Upper lobe of left lung (tissue), 6 donors: ENCODE measurements around the gene CAPN7. TPM values are rescaled to one million over a fixed set of nuclear protein-coding genes. Genes with fewer than 3 reads are reported as not detected.

Experiments used
- ATAC-seq, 2 donors: fragments of 200-7000 bp; cut with Tn5 transposase; one replicate each; pipeline ENCODE4 v1.9.1; 2022; ENCODE audit warnings: mild to moderate bottlenecking in 2 of 2, moderate library complexity in 2 of 2; ENCODE audit not compliant: low FRiP score in 2 of 2
- DNase-seq, 2 donors: peaks; one replicate each; pipeline ENCODE4 v3.0.0-alpha.2; 2019 to 2020
- H3K27ac ChIP-seq, 4 donors: fragments of 200-600 bp; sonication (generic); one replicate each; pipeline ENCODE4 v1.5.1; 2016 to 2019
- H3K27me3 ChIP-seq, 4 donors: fragments of 200-600 bp; sonication (generic); one replicate each; pipeline ENCODE4 v1.5.1; 2017 to 2019
- H3K36me3 ChIP-seq, 4 donors: fragments of 200-600 bp; sonication (generic); one replicate each; pipeline ENCODE4 v1.5.1; 2016 to 2019
- H3K4me1 ChIP-seq, 4 donors: fragments of 200-600 bp; sonication (generic); one replicate each; pipeline ENCODE4 v1.5.1; 2018 to 2019
- H3K4me3 ChIP-seq, 4 donors: fragments of 200-600 bp; sonication (generic); one replicate each; pipeline ENCODE4 v1.5.1; 2017 to 2019; ENCODE audit warnings: mild to moderate bottlenecking in 2 of 4, moderate library complexity in 1 of 4
- H3K9me3 ChIP-seq, 4 donors: fragments of 200-600 bp; sonication (generic); one replicate each; pipeline ENCODE4 v1.5.1; 2018 to 2019
- EP300 ChIP-seq, 4 donors: sonication (generic); formaldehyde crosslinking; IDR thresholded peaks; one replicate each; pipeline ENCODE4 v1.5.1; 2017; ENCODE audit warnings: antibody characterized with exemption in 4 of 4, control low read depth in 2 of 4
- POLR2A ChIP-seq, 4 donors: fragments of 450-650 bp; IDR thresholded peaks; one replicate each; pipeline ENCODE4 v1.5.1; 2016 to 2017; ENCODE audit warnings: antibody characterized with exemption in 4 of 4, mild to moderate bottlenecking in 2 of 4
- POLR2AphosphoS5 ChIP-seq, 2 donors: sonication (generic); formaldehyde crosslinking; IDR thresholded peaks; one replicate each; pipeline ENCODE4 v1.5.1; 2017; ENCODE audit warnings: antibody characterized with exemption in 2 of 2
- WGBS, 2 donors: methylation state at CpG; one replicate each; pipeline ENCODE4 v1.1.5; 2017 to 2018; 5-methylcytosine and 5-hydroxymethylcytosine counted together
- total RNA-seq, 6 donors: library from RNA; depleted of rRNA in 4 of 6; stranded (reverse); fragments of >200 nt in 4 of 6; gene quantifications; one replicate each; pipeline versions ENCODE4 v1.1.0 to v1.2.1, GENCODE V29; 2016 to 2021
- TF ChIP-seq, protein P1 (sequence below), 6 experiments: fragments of 450-650 bp in 4 of 6; fragments of 200-600 bp in 2 of 6; sonication (generic) in 2 of 6; IDR thresholded peaks; one replicate each; pipeline ENCODE4 v1.5.1; 2016 to 2019; ENCODE audit warnings: antibody characterized with exemption in 6 of 6
- donor health status: DM: no; HTN: no; CAD: no; lungs with moderate emphysema.
- donor health status: DM: no; HTN: yes; CAD: no; lungs with severe emphysema.

CAPN7 gene
- total RNA-seq, 6 donors from 2014 or later: 42.3 to 119 (median 46.2) TPM

DNA sequence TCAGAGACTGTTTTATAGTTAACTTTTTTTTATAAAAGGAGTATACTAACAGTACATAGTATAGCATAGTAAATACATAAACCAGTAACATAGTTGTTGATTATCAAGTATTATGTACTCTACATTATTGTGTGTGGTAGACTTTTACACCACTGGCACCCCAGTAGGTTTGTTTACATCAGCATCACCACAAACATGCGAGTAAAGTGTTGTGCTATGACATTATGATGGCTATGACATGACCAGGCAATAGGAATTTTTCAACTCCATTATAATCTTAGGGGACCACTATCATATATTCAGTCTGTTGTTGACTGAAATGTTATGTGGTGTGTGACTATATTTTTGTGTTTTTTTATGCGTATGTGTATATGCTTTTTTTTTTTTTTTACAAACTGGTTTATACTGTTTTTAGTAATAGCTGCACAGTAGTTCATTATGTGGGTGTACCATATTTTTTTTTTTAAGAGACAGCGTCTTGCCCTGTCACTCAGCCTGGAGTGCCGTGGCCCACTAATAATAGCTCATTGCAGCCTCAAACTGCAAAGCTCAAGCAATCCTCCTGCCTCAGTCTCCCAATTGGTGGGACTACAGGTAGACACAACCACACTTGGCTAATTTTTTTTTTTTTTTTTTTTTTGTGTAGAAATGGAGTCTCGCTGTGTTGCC lies 1.9 kb downstream of the CAPN7 start:
- peaks cover 4 to 23% (median 10%) of the 10 kb centered on the region in 4 donors for H3K36me3 ChIP-seq
- no peaks in the 10 kb centered on the region for H3K9me3 ChIP-seq
- no peak for DNase-seq
- WGBS, 2 donors: 73 to 79% methylated on average over 5 of the region's 5 CpGs
- H3K4me1 ChIP-seq: peaks cover 11 to 33% (median 29%) of the 10 kb centered on the region in 4 donors
- H3K4me3 ChIP-seq: peak overlapping the region in 3 of 4 donors; percentile 84 to 98 (median 86)
- H3K27ac ChIP-seq: peak overlapping the region in 2 of 4 donors; percentile 95 to 96
- TF ChIP-seq, protein P1, sequence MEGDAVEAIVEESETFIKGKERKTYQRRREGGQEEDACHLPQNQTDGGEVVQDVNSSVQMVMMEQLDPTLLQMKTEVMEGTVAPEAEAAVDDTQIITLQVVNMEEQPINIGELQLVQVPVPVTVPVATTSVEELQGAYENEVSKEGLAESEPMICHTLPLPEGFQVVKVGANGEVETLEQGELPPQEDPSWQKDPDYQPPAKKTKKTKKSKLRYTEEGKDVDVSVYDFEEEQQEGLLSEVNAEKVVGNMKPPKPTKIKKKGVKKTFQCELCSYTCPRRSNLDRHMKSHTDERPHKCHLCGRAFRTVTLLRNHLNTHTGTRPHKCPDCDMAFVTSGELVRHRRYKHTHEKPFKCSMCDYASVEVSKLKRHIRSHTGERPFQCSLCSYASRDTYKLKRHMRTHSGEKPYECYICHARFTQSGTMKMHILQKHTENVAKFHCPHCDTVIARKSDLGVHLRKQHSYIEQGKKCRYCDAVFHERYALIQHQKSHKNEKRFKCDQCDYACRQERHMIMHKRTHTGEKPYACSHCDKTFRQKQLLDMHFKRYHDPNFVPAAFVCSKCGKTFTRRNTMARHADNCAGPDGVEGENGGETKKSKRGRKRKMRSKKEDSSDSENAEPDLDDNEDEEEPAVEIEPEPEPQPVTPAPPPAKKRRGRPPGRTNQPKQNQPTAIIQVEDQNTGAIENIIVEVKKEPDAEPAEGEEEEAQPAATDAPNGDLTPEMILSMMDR (IDR thresholded peaks at IDR 0.05): no peak
- TF ChIP-seq POLR2AphosphoS5 (IDR thresholded peaks at IDR 0.05) (no peak), EP300 (IDR thresholded peaks at IDR 0.05) (no peak), POLR2A (IDR thresholded peaks at IDR 0.05) (no peak)
- no peaks in the 10 kb centered on the region for H3K27me3 ChIP-seq
- ATAC-seq: no peak

DNA sequence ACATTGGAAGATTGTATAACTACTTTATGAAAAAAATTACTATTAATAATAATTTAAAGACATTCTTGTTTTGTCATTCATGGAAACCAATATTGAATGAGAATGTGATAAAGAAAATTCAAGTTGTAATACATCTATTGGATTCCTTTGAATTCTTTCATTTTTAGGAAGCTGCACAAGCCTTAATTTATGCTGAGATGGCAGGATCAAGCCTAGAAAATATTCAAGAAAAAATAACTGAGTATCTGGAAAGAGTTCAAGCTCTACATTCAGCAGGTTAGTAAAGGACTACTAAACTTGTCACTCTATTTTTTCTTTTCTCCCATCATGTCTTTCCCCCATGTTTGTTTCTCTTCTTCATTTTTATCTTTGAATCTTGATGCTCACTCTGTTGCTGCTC lies 5.9 kb downstream of the CAPN7 start:
- ATAC-seq: no peak
- TF ChIP-seq EP300 (IDR thresholded peaks at IDR 0.05): no peak
- TF ChIP-seq, protein P1 (IDR thresholded peaks at IDR 0.05): no peak
- no peak for TF ChIP-seq POLR2A (IDR thresholded peaks at IDR 0.05)
- no peak for TF ChIP-seq POLR2AphosphoS5 (IDR thresholded peaks at IDR 0.05)
- H3K4me3 ChIP-seq: no peak overlapping the region
- no peaks in the 10 kb centered on the region for H3K9me3 ChIP-seq
- peaks cover 4 to 51% (median 26%) of the 10 kb centered on the region in 4 donors for H3K36me3 ChIP-seq
- peaks cover 11 to 30% (median 24%) of the 10 kb centered on the region in 4 donors for H3K4me1 ChIP-seq
- no peaks in the 10 kb centered on the region for H3K27me3 ChIP-seq
- no peak overlapping the region for H3K27ac ChIP-seq
- DNase-seq: no peak

DNA sequence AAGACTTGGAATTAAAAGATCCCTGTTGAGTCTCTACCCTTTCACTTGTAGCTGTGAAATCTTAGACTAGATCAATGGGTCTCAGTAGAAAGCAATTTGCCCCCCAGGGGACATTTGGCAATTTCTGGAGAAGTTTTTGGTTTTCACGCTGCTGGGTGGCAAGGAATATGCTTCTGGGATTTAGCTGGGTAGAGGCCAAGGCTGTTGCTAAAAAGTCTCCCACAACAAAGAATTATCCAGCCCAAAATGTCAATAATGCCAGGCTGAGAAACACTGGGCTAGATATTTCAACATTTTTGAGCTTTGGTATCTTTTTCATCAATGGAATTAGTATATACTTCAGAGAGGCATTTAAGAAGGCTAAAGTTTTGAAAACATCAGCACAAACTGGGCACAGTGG lies 8.7 kb downstream of the CAPN7 start:
- 92 to 100% methylated on average over 1 of the region's 1 CpG for WGBS, 2 donors
- TF ChIP-seq, protein P1 (IDR thresholded peaks at IDR 0.05): no peak
- TF ChIP-seq EP300 (IDR thresholded peaks at IDR 0.05): no peak
- TF ChIP-seq POLR2AphosphoS5 (IDR thresholded peaks at IDR 0.05): no peak
- no peak for TF ChIP-seq POLR2A (IDR thresholded peaks at IDR 0.05)
- no peaks in the 10 kb centered on the region for H3K9me3 ChIP-seq
- H3K4me3 ChIP-seq: no peak overlapping the region
- DNase-seq: no peak
- no peaks in the 10 kb centered on the region for H3K27me3 ChIP-seq
- H3K36me3 ChIP-seq: peaks cover 11 to 72% (median 42%) of the 10 kb centered on the region in 4 donors
- no peak for ATAC-seq
- peaks cover 2 to 11% (median 3%) of the 10 kb centered on the region in 4 donors for H3K4me1 ChIP-seq
- no peak overlapping the region for H3K27ac ChIP-seq

DNA sequence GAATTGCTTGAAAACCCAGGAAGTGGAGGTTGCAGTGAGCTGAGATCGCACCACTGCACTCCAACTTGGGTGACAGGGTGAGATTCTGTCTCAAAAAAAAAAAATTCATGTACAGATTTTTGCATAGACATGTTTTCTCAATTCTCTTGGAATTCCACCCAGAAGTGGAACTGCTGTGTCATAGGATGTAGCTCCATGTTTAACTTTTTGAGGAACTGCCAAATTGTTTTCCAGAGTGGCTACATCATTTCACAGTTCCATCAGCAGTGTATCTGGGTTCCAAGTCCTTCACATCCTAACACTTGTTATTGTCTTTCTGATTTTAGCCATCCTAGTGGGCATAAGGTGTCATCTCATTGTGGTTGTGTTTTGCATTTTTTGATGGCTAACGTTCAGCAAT lies 9.9 kb downstream of the CAPN7 start:
- Histone ChIP-seq H3K27me3 (no peaks in the 10 kb centered on the region), H3K4me1 (peaks cover 0 to 4% (median 0%) of the 10 kb centered on the region in 4 donors), H3K9me3 (no peaks in the 10 kb centered on the region), H3K36me3 (peaks cover 16 to 79% (median 51%) of the 10 kb centered on the region in 4 donors), H3K27ac (no peak overlapping the region), H3K4me3 (no peak overlapping the region)
- DNase-seq: no peak
- WGBS, 2 donors: 67 to 77% methylated on average over 2 of the region's 2 CpGs
- ATAC-seq: no peak
- TF ChIP-seq POLR2AphosphoS5 (IDR thresholded peaks at IDR 0.05): no peak
- no peak for TF ChIP-seq POLR2A (IDR thresholded peaks at IDR 0.05)
- no peak for TF ChIP-seq EP300 (IDR thresholded peaks at IDR 0.05)
- TF ChIP-seq, protein P1 (IDR thresholded peaks at IDR 0.05): no peak

DNA sequence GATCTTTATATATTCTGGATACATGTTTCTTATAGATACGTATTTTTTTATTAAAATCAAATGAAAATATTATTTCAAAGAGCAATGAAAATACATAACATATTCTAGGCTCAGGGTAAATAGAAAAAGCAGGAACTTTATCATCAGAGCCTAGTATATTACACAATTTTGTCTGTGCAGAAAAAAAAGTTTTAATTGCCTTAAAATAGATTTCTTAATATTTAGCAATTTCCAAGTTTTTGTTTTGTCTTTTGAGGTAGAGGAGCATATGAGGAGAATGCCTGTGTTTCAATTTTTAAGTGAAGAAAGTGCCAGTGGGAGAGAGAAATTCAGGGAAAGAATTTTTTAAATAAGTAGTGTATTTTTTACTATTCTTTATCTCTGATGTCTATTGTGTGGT lies 10.5 kb downstream of the CAPN7 start:
- Histone ChIP-seq H3K27me3 (no peaks in the 10 kb centered on the region), H3K36me3 (peaks cover 16 to 81% (median 54%) of the 10 kb centered on the region in 4 donors), H3K4me3 (no peak overlapping the region), H3K9me3 (no peaks in the 10 kb centered on the region), H3K27ac (no peak overlapping the region), H3K4me1 (no peaks in the 10 kb centered on the region)
- ATAC-seq (no peak), DNase-seq (no peak)
- no peak for TF ChIP-seq POLR2AphosphoS5 (IDR thresholded peaks at IDR 0.05)
- TF ChIP-seq POLR2A (IDR thresholded peaks at IDR 0.05): no peak
- TF ChIP-seq EP300 (IDR thresholded peaks at IDR 0.05): no peak
- TF ChIP-seq, protein P1 (IDR thresholded peaks at IDR 0.05): no peak
- WGBS, 2 donors: 85 to 92% methylated on average over 1 of the region's 1 CpG
